ENCODE results near the gene SLC26A9.

- TF ChIP-seq CTCF (conservative IDR thresholded peaks at IDR 0.05; ENCODE audit: low read depth, low read length) (no peak), MAFK (IDR thresholded peaks at IDR 0.05; ENCODE audit: low read depth, low read length) (no peak), POLR2A (IDR thresholded peaks at IDR 0.05; ENCODE audit: low read depth, low read length) (no peak), RCOR1 (IDR thresholded peaks at IDR 0.05; ENCODE audit: insufficient replicate concordance, low read length) (no peak), FOS (IDR thresholded peaks at IDR 0.05; ENCODE audit: low read depth, low read length) (no peak), ELK1 (IDR thresholded peaks at IDR 0.05; ENCODE audit: borderline replicate concordance, low read depth, low read length) (no peak), RAD21 (IDR thresholded peaks at IDR 0.05; ENCODE audit: low read length) (no peak), BHLHE40 (IDR thresholded peaks at IDR 0.05; ENCODE audit: low read depth, low read length) (no peak), MXI1 (IDR thresholded peaks at IDR 0.05; ENCODE audit: borderline replicate concordance, low read depth, low read length) (no peak), SMC3 (IDR thresholded peaks at IDR 0.05; ENCODE audit: low read depth, low read length) (no peak), RFX5 (IDR thresholded peaks at IDR 0.05; ENCODE audit: low read depth, low read length) (no peak)
Measured at GRCh38 chr1:205975387-205975998, 32.2 kb upstream of the SLC26A9 start.
